Endothelial cell of umbilical vein (primary cell): ENCODE measurements around the gene COL20A1. TPM values are rescaled to one million over a fixed set of nuclear protein-coding genes. Genes with fewer than 3 reads are reported as not detected.

Source experiments
- BruUV-seq: library from RNA; stranded (reverse); fragments of 400-500 nt; replicated peaks from 2 replicates; lab custom pipeline; 2021; lab: Mats Ljungman, UMichigan
- CTCF ChIA-PET: fragments of 300-600, 350-600 bp; sonication (Branson Sonifier 250); formaldehyde crosslinking; loops from one replicate; lab custom pipeline; 2021; ENCODE audit warnings: antibody characterized with exemption, inconsistent platforms; lab: Charles Lee
- POLR2A ChIA-PET: fragments of 300-600, 350-600 bp; sonication (Branson Sonifier 250); formaldehyde crosslinking; loops from one replicate; lab custom pipeline; 2021; ENCODE audit warnings: antibody characterized with exemption, inconsistent platforms; lab: Charles Lee
- DNase-seq: peaks from one replicate; pipeline ENCODE4 v3.0.0-alpha.2; 2011; ENCODE audit warnings: low read depth, low spot score
- FAIRE-seq: peaks from 2 replicates; lab custom pipeline; 2011; peaks lifted over from hg19 to GRCh38; lab: Jason Lieb, UNC
- H2AFZ ChIP-seq: 2 replicates; pipeline ENCODE4 v1.6.0; 2012; ENCODE audit warnings: low read depth, low read length, control low read depth, inconsistent platforms
- H3K27ac ChIP-seq: 2 replicates; pipeline ENCODE4 v1.5.1; 2011; ENCODE audit warnings: low read depth, mild to moderate bottlenecking, control low read depth, low read length, moderate library complexity; ENCODE audit not compliant: insufficient read depth
- H3K27me3 ChIP-seq, 2 experiments: 2 replicates each; pipeline versions ENCODE4 v1.6.0 to v1.6.1; 2011; ENCODE audit warnings: low read length in 2 of 2, mixed read lengths in 1 of 2; ENCODE audit not compliant: control insufficient read depth in 2 of 2, insufficient read depth in 2 of 2
- H3K36me3 ChIP-seq, 2 experiments: 2 replicates in 1 of 2; 3 replicates in 1 of 2; pipeline ENCODE4 v1.5.1; 2011; ENCODE audit warnings: low read length in 2 of 2, mild to moderate bottlenecking in 1 of 2, moderate library complexity in 1 of 2; ENCODE audit not compliant: control insufficient read depth in 2 of 2, insufficient read depth in 2 of 2; ENCODE audit errors: extremely low read depth in 1 of 2
- H3K4me1 ChIP-seq: 3 replicates; pipeline ENCODE4 v1.5.1; 2011; ENCODE audit warnings: mild to moderate bottlenecking, low read length; ENCODE audit not compliant: control insufficient read depth, insufficient read depth; ENCODE audit errors: extremely low read depth
- H3K4me2 ChIP-seq: 2 replicates; pipeline ENCODE4 v1.6.1; 2011; ENCODE audit warnings: low read length, control low read depth, mixed read lengths; ENCODE audit not compliant: insufficient read depth
- H3K4me3 ChIP-seq, 3 experiments: fragments of 200-600 bp in 1 of 3; sonication (generic), shearing (Covaris generic) in 1 of 3; replicated peaks in 1 of 3; 2 replicates each; pipeline ENCODE4 v1.5.1; 2011 to 2016; ENCODE audit warnings: control low read depth in 3 of 3, low read length in 3 of 3, mild to moderate bottlenecking in 2 of 3, inconsistent platforms in 1 of 3, low read depth in 1 of 3, moderate library complexity in 1 of 3; ENCODE audit not compliant: insufficient read depth in 1 of 3
- H3K79me2 ChIP-seq: 2 replicates; pipeline ENCODE4 v1.6.0; 2012; ENCODE audit warnings: low read length, inconsistent platforms; ENCODE audit not compliant: control insufficient read depth, insufficient read depth
- H3K9ac ChIP-seq: replicated peaks from 2 replicates; pipeline ENCODE3; 2011; ENCODE audit warnings: low read length, control low read depth; ENCODE audit not compliant: insufficient read depth; ENCODE audit errors: extremely low read depth
- H3K9me1 ChIP-seq: replicated peaks from 3 replicates; pipeline ENCODE4 v1.6.0; 2011; ENCODE audit warnings: mild to moderate bottlenecking, low read length; ENCODE audit not compliant: control insufficient read depth, insufficient read depth; ENCODE audit errors: extremely low read depth
- H3K9me3 ChIP-seq: replicated peaks from 2 replicates; pipeline ENCODE4 v1.5.1; 2012; ENCODE audit warnings: low read length, inconsistent platforms; ENCODE audit not compliant: control insufficient read depth, insufficient read depth
- H4K20me1 ChIP-seq: replicated peaks from 2 replicates; pipeline ENCODE3; 2011; ENCODE audit warnings: mild to moderate bottlenecking, low read length; ENCODE audit not compliant: control insufficient read depth, insufficient read depth; ENCODE audit errors: extremely low read depth
- CTCF ChIP-seq, 2 donors: IDR thresholded peaks; 1 replicate in 1 of 2; 2 replicates in 1 of 2; pipeline ENCODE4 v1.5.1; 2011; ENCODE audit warnings: low read length in 2 of 2, mild to moderate bottlenecking in 2 of 2, moderate library complexity in 2 of 2, control low read depth in 1 of 2, inconsistent platforms in 1 of 2, low read depth in 1 of 2; ENCODE audit not compliant: insufficient read depth in 1 of 2; ENCODE audit errors: extremely low read depth in 1 of 2
- EZH2 ChIP-seq: IDR thresholded peaks from 2 replicates; pipeline ENCODE4 v1.6.1; 2012; ENCODE audit warnings: borderline replicate concordance, low read depth, mild to moderate bottlenecking, moderate library complexity, low read length, inconsistent platforms; ENCODE audit not compliant: severe bottlenecking
- FOS ChIP-seq: IDR thresholded peaks from 2 replicates; pipeline ENCODE4 v1.6.1; 2011; ENCODE audit warnings: mild to moderate bottlenecking, low read length, moderate library complexity, borderline replicate concordance; ENCODE audit not compliant: insufficient read depth
- GATA2 ChIP-seq: IDR thresholded peaks from 2 replicates; pipeline ENCODE4 v1.7.0; 2011; ENCODE audit warnings: low read depth, mild to moderate bottlenecking, moderate library complexity, mixed read lengths, low read length; ENCODE audit not compliant: insufficient read length, insufficient read depth
- JUN ChIP-seq: IDR thresholded peaks from 2 replicates; pipeline ENCODE4 v1.6.1; 2011; ENCODE audit warnings: borderline replicate concordance, low read depth; ENCODE audit not compliant: insufficient read length, insufficient read depth
- MYC ChIP-seq: IDR thresholded peaks from one replicate; pipeline ENCODE4 v1.6.1; 2011; ENCODE audit warnings: mild to moderate bottlenecking, low read depth, low read length
- POLR2A ChIP-seq: IDR thresholded peaks from 2 replicates; pipeline ENCODE4 v1.6.1; 2012; ENCODE audit warnings: low read depth, mild to moderate bottlenecking, control low read depth, low read length
- dilution Hi-C: fragments of 300-500 bp; cut with MboI; formaldehyde crosslinking; loops from one replicate; pipeline ENCODE4 v1.15.0; 2019; ENCODE audit warnings: low sequenced_read_pairs; ENCODE audit not compliant: extremely low pct_ligation_motif_present
- intact Hi-C: fragments of 100-400 bp; cut with micrococcal nuclease; formaldehyde crosslinking; loops from one replicate; pipeline ENCODE4 v1.10.0; 2022
- polyA plus RNA-seq, 4 experiments: library from polyadenylated mRNA; depleted of rRNA in 3 of 4; stranded (reverse) in 3 of 4; unstranded in 1 of 4; fragments of >200 nt; gene quantifications; 2 replicates each; pipeline versions ENCODE4 v1.2.1 to v1.2.3, GENCODE V29; 2011 to 2012; ENCODE audit warnings: missing spikeins in 1 of 4
- total RNA-seq: library from RNA; stranded (reverse); gene quantifications from 2 replicates; pipeline ENCODE4 v1.2.3, GENCODE V29; 2021

Gene COL20A1
- total and polyA plus RNA-seq, 2 donors (not counting 3 experiments of a cell fraction or from before 2014, with no cell fraction given), result not detected

- no peak for FAIRE-seq
- Histone ChIP-seq H2AFZ (no peak overlapping the region), H3K36me3 (no peaks in the 10 kb centered on the region), H3K4me2 (no peak overlapping the region), H3K4me3 (no peak overlapping the region), H3K9ac (no peak overlapping the region), H3K79me2 (no peaks in the 10 kb centered on the region), H4K20me1 (no peaks in the 10 kb centered on the region), H3K9me1 (no peaks in the 10 kb centered on the region), H3K27ac (no peak overlapping the region), H3K9me3 (no peaks in the 10 kb centered on the region), H3K27me3 (peaks cover 35 to 37% of the 10 kb centered on the region in 2 experiments), H3K4me1 (no peaks in the 10 kb centered on the region)
- dilution Hi-C loops, result no loop called here
- POLR2A ChIA-PET, result no interaction called here
- no TSS peak for BruUV-seq
- no peak for DNase-seq
- TF ChIP-seq MYC (no peak), EZH2 (peak; percentile 88)
- CTCF ChIA-PET, result interaction anchor here (1.1 to 5.0 kb wide), 5 partner anchors 11 to 54 kb away, joined by 3 to 36 read pairs (median 4); no protein-coding TSS in a partner anchor
- intact Hi-C loops, result no loop called here
These were observed 38.2 kb upstream of the COL20A1 start for GRCh38 chr20:63254606-63255384.

DNA sequence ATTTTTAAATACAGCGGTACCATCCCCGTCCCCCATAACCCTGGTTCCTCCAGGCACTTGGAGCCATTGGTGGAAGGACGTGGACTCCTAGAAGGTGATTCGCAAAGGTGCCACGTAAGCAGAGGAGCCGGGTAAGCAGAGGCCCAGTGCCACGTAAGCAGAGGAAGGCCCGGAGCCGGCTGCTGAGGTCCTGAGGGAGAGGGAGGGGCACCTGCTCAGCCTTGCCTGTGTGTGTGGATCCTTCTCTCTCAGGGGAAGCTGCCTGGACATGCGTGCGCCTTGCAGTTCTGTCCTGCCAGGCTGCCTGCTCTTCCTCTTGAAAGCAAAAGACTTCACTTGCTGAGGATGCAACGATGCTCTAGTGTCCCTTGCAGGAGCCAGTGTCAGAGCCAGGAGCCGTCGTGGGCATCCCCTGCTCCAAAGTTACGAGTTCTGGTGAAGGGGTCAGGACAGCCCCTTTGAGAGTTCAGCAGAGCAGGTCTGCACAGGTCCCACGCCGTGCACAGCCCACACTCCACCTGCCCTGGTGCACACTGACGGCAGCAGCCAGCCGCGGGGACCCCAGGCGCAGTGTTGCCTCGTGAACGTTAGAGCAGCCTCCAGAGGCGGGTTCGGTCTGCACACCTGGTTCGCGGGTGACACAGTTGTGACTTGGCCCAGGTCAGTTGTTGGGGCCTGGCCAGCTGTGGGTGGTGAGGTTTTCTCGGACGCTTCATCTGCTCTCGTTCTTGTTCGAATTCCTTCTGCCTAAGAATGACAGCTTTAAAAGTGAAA is 36.9 kb upstream of the COL20A1 start:
- H3K9me1 ChIP-seq, result no peaks in the 10 kb centered on the region
- no peaks in the 10 kb centered on the region for H3K36me3 ChIP-seq
- CTCF ChIA-PET, result interaction anchor here (1.3 to 5.0 kb wide), 3 partner anchors 26 to 33 kb away, joined by 4 to 36 read pairs (median 6); no protein-coding TSS in a partner anchor
- no peak overlapping the region for H2AFZ ChIP-seq
- no TSS peak for BruUV-seq
- H3K4me1 ChIP-seq, result no peaks in the 10 kb centered on the region
- H3K27ac ChIP-seq, result no peak overlapping the region
- no peak overlapping the region for H3K9ac ChIP-seq
- POLR2A ChIA-PET, result no interaction called here
- peaks cover 35 to 37% of the 10 kb centered on the region in 2 experiments for H3K27me3 ChIP-seq
- no peak overlapping the region for H3K4me2 ChIP-seq
- intact Hi-C loops (no loop called here), dilution Hi-C loops (no loop called here)
- FAIRE-seq (no peak), DNase-seq (no peak)
- no peaks in the 10 kb centered on the region for H3K9me3 ChIP-seq
- H4K20me1 ChIP-seq, result no peaks in the 10 kb centered on the region
- TF ChIP-seq CTCF (IDR thresholded peaks at IDR 0.05; ENCODE audit: extremely low read depth in 1 of 2, insufficient read depth in 1 of 2, low read depth in 1 of 2, low read length in 2 of 2), result no peak
- no peak for TF ChIP-seq POLR2A
- TF ChIP-seq FOS, result no peak
- TF ChIP-seq JUN, result no peak
- no peak for TF ChIP-seq MYC
- TF ChIP-seq EZH2, result no peak
- TF ChIP-seq GATA2, result no peak
- H3K4me3 ChIP-seq, result no peak overlapping the region
- no peaks in the 10 kb centered on the region for H3K79me2 ChIP-seq
